Neuronal stem cell (in vitro differentiated cells): ENCODE data around the gene EDC3.

Experiments
- DNase-seq: peaks from one replicate; pipeline ENCODE4 v3.0.0-alpha.2; 2013; ENCODE audit warnings: low spot score
- H2AFZ ChIP-seq: one replicate; pipeline ENCODE4 v1.6.1; 2013; ENCODE audit warnings: mild to moderate bottlenecking, low read length, inconsistent platforms
- H2AK5ac ChIP-seq: 2 replicates; pipeline ENCODE4 v1.6.1; 2013; ENCODE audit warnings: low read depth, mild to moderate bottlenecking, inconsistent platforms, low read length, moderate library complexity, mixed read lengths
- H2BK120ac ChIP-seq: 2 replicates; pipeline ENCODE4 v1.6.1; 2013; ENCODE audit warnings: low read depth, mild to moderate bottlenecking, inconsistent platforms, low read length, moderate library complexity, mixed read lengths
- H2BK12ac ChIP-seq: one replicate; pipeline ENCODE4 v1.6.1; 2013; ENCODE audit warnings: low read length, inconsistent platforms
- H2BK15ac ChIP-seq: 2 replicates; pipeline ENCODE4 v1.6.1; 2013; ENCODE audit warnings: mild to moderate bottlenecking, low read length, inconsistent platforms, mixed read lengths
- H2BK5ac ChIP-seq: one replicate; pipeline ENCODE4 v1.6.1; 2013; ENCODE audit warnings: inconsistent platforms, mild to moderate bottlenecking, low read length, moderate library complexity
- H3K14ac ChIP-seq: one replicate; pipeline ENCODE4 v1.6.1; 2013; ENCODE audit warnings: low read length, inconsistent platforms
- H3K18ac ChIP-seq: 2 replicates; pipeline ENCODE4 v1.6.1; 2013; ENCODE audit warnings: low read length, inconsistent platforms
- H3K23ac ChIP-seq: 2 replicates; pipeline ENCODE4 v1.6.1; 2013; ENCODE audit warnings: low read depth, mild to moderate bottlenecking, mixed read lengths, low read length, inconsistent platforms; ENCODE audit not compliant: poor library complexity
- H3K27ac ChIP-seq: replicated peaks from 3 replicates; pipeline ENCODE4 v1.5.1; 2013; ENCODE audit warnings: low read length, inconsistent platforms
- H3K27me3 ChIP-seq, 3 experiments: 2 replicates each; pipeline ENCODE4 v1.6.1; 2013; ENCODE audit warnings: low read length in 3 of 3, mild to moderate bottlenecking in 2 of 3, inconsistent platforms in 1 of 3, low read depth in 1 of 3, mixed read lengths in 1 of 3, moderate library complexity in 1 of 3; ENCODE audit not compliant: control insufficient read depth in 3 of 3, insufficient read depth in 3 of 3
- H3K36me3 ChIP-seq, 2 donors: replicated peaks in 1 of 2; 2 replicates each; pipeline ENCODE4 v1.6.1; 2013; ENCODE audit warnings: low read length in 2 of 2; ENCODE audit not compliant: control insufficient read depth in 2 of 2, insufficient read depth in 2 of 2
- H3K4ac ChIP-seq: 2 replicates; pipeline ENCODE4 v1.6.1; 2013; ENCODE audit warnings: inconsistent platforms, mild to moderate bottlenecking, low read length, moderate library complexity
- H3K4me1 ChIP-seq, 2 donors: 1 replicate in 1 of 2; 2 replicates in 1 of 2; pipeline ENCODE4 v1.6.1; 2013; ENCODE audit warnings: low read length in 2 of 2, low read depth in 1 of 2; ENCODE audit not compliant: control insufficient read depth in 2 of 2, insufficient read depth in 1 of 2
- H3K4me2 ChIP-seq: one replicate; pipeline ENCODE4 v1.6.1; 2013; ENCODE audit warnings: mild to moderate bottlenecking, low read length, inconsistent platforms; ENCODE audit not compliant: insufficient read depth, poor library complexity, severe bottlenecking
- H3K4me3 ChIP-seq, 2 donors: 2 replicates each; pipeline ENCODE4 v1.5.1; 2013; ENCODE audit warnings: low read length in 2 of 2, mild to moderate bottlenecking in 2 of 2, inconsistent platforms in 1 of 2, moderate library complexity in 1 of 2
- H3K79me1 ChIP-seq: one replicate; pipeline ENCODE4 v1.6.1; 2013; ENCODE audit warnings: low read depth, mild to moderate bottlenecking, inconsistent platforms, low read length, moderate library complexity
- H3K9ac ChIP-seq: one replicate; pipeline ENCODE4 v1.6.1; 2013; ENCODE audit warnings: mild to moderate bottlenecking, low read depth, low read length, inconsistent platforms; ENCODE audit not compliant: poor library complexity
- H3K9me3 ChIP-seq, 2 donors: replicated peaks in 1 of 2; 2 replicates each; pipeline versions ENCODE3 to v1.6.1; 2013; ENCODE audit warnings: low read length in 2 of 2, mild to moderate bottlenecking in 2 of 2, inconsistent platforms in 1 of 2, low read depth in 1 of 2, mixed read lengths in 1 of 2, moderate library complexity in 1 of 2; ENCODE audit not compliant: control insufficient read depth in 2 of 2, insufficient read depth in 1 of 2
- H4K8ac ChIP-seq: one replicate; pipeline ENCODE4 v1.6.1; 2013; ENCODE audit warnings: low read depth, mild to moderate bottlenecking, inconsistent platforms, low read length, moderate library complexity
- H4K91ac ChIP-seq: one replicate; pipeline ENCODE4 v1.6.1; 2013; ENCODE audit warnings: low read length, low read depth, mild to moderate bottlenecking, inconsistent platforms; ENCODE audit not compliant: poor library complexity
- WGBS, 2 donors: extraction: QIAGEN DNeasy Blood & Tissue Kit; methylation state at CpG; one replicate each; pipeline ENCODE4 v1.1.7; 2013; ENCODE audit warnings: missing lambda C conversion rate in 2 of 2, mixed read lengths in 1 of 2; ENCODE audit not compliant: insufficient read length in 2 of 2, insufficient replicate concordance in 1 of 2; ENCODE audit errors: extremely low coverage in 2 of 2; 5-methylcytosine and 5-hydroxymethylcytosine counted together

The EDC3 gene

GRCh38 chr15:74633781-74634180 is 62.0 kb downstream of the EDC3 start:
- Histone ChIP-seq H4K91ac (no peak overlapping the region), H2AFZ (no peak overlapping the region), H3K36me3 (peaks cover 56 to 97% of the 10 kb centered on the region in 2 donors), H3K14ac (no peak overlapping the region), H3K79me1 (no peaks in the 10 kb centered on the region), H2BK5ac (no peak overlapping the region), H3K9ac (no peak overlapping the region), H4K8ac (no peak overlapping the region), H2BK15ac (no peak overlapping the region), H3K4me1 (no peaks in the 10 kb centered on the region), H3K27ac (no peak overlapping the region), H2AK5ac (no peak overlapping the region), H3K4me2 (no peak overlapping the region), H2BK12ac (no peak overlapping the region), H3K18ac (no peak overlapping the region), H3K9me3 (no peaks in the 10 kb centered on the region), H2BK120ac (no peak overlapping the region), H3K4me3 (no peak overlapping the region), H3K23ac (no peak overlapping the region), H3K27me3 (no peaks in the 10 kb centered on the region), H3K4ac (no peak overlapping the region)
- no CpG with 5 or more reads among the region's 2 CpGs for WGBS, 2 donors
- no peak for DNase-seq

- H3K27me3 ChIP-seq = no peaks in the 10 kb centered on the region
- no peak overlapping the region for H2AFZ ChIP-seq
- H2BK120ac ChIP-seq = no peak overlapping the region
- H3K14ac ChIP-seq = no peak overlapping the region
- DNase-seq = no peak
- H2AK5ac ChIP-seq = no peak overlapping the region
- no peak overlapping the region for H3K18ac ChIP-seq
- no peak overlapping the region for H3K4me2 ChIP-seq
- no CpG with 5 or more reads among the region's 9 CpGs for WGBS, 2 donors
- H3K36me3 ChIP-seq = peaks cover 68 to 100% of the 10 kb centered on the region in 2 donors
- no peak overlapping the region for H4K91ac ChIP-seq
- no peak overlapping the region for H3K4me3 ChIP-seq
- no peak overlapping the region for H2BK15ac ChIP-seq
- no peak overlapping the region for H2BK12ac ChIP-seq
- H2BK5ac ChIP-seq = no peak overlapping the region
- H3K4me1 ChIP-seq = no peaks in the 10 kb centered on the region
- no peak overlapping the region for H3K27ac ChIP-seq
- H3K9ac ChIP-seq = no peak overlapping the region
- H3K9me3 ChIP-seq = no peaks in the 10 kb centered on the region
- H3K79me1 ChIP-seq = no peaks in the 10 kb centered on the region
- H3K23ac ChIP-seq = no peak overlapping the region
- H4K8ac ChIP-seq = no peak overlapping the region
- no peak overlapping the region for H3K4ac ChIP-seq
These were observed 63.2 kb downstream of the EDC3 start for GRCh38 chr15:74632601-74633000.

GRCh38 chr15:74631935-74632560 is 63.8 kb downstream of the EDC3 start:
- no peak overlapping the region for H2BK12ac ChIP-seq

GRCh38 chr15:74631408-74631807 is 64.4 kb downstream of the EDC3 start:
- Histone ChIP-seq H4K8ac (no peak overlapping the region), H4K91ac (no peak overlapping the region), H2BK120ac (no peak overlapping the region), H3K18ac (no peak overlapping the region), H3K4me2 (no peak overlapping the region), H2AK5ac (no peak overlapping the region), H2BK12ac (no peak overlapping the region), H3K27me3 (no peaks in the 10 kb centered on the region), H3K9me3 (no peaks in the 10 kb centered on the region), H2BK15ac (no peak overlapping the region), H3K14ac (no peak overlapping the region), H3K79me1 (no peaks in the 10 kb centered on the region), H3K4me1 (no peaks in the 10 kb centered on the region), H2BK5ac (no peak overlapping the region), H3K36me3 (peaks cover 73 to 100% of the 10 kb centered on the region in 2 donors), H3K27ac (no peak overlapping the region), H3K4ac (no peak overlapping the region), H2AFZ (no peak overlapping the region), H3K23ac (no peak overlapping the region), H3K4me3 (no peak overlapping the region), H3K9ac (peak overlapping the region; percentile 18)
- no CpG with 5 or more reads among the region's 3 CpGs for WGBS, 2 donors
- DNase-seq = no peak

More at GRCh38 chr15:74631935-74632560, 63.8 kb downstream of the EDC3 start:
- H2BK5ac ChIP-seq = no peak overlapping the region
- H3K79me1 ChIP-seq = no peaks in the 10 kb centered on the region
- no peak overlapping the region for H3K23ac ChIP-seq
- no peaks in the 10 kb centered on the region for H3K9me3 ChIP-seq
- peaks cover 71 to 100% of the 10 kb centered on the region in 2 donors for H3K36me3 ChIP-seq
- H2AK5ac ChIP-seq = no peak overlapping the region
- H3K4ac ChIP-seq = no peak overlapping the region
- H2BK15ac ChIP-seq = no peak overlapping the region
- no peak overlapping the region for H2BK120ac ChIP-seq
- no peaks in the 10 kb centered on the region for H3K27me3 ChIP-seq
- no peak overlapping the region for H3K14ac ChIP-seq
- no peak overlapping the region for H4K91ac ChIP-seq
- no peak overlapping the region for H3K4me3 ChIP-seq
- H3K4me1 ChIP-seq = no peaks in the 10 kb centered on the region
- peak; percentile 26 for DNase-seq
- H2AFZ ChIP-seq = no peak overlapping the region
- no peak overlapping the region for H3K18ac ChIP-seq
- H3K27ac ChIP-seq = no peak overlapping the region
- no CpG with 5 or more reads among the region's 8 CpGs for WGBS, 2 donors
- H3K9ac ChIP-seq = peak overlapping the region; percentile 18
- no peak overlapping the region for H4K8ac ChIP-seq
- no peak overlapping the region for H3K4me2 ChIP-seq
